HEK293 (cell line): ENCODE measurements around the gene ZNF773.
A peak's percentile ranks its signal among the peaks of the same experiment; 100 is the strongest.

Experiments used
- BCL11B ChIP-seq: fragments of 450-650 bp; formaldehyde crosslinking; IDR thresholded peaks from 2 replicates; pipeline ENCODE4 v1.5.1; 2016; ENCODE audit warnings: low read depth, missing biosample characterization, missing genetic modification characterization
- OVOL3 ChIP-seq: fragments of 450-650 bp; formaldehyde crosslinking; IDR thresholded peaks from 2 replicates; pipeline ENCODE4 v1.5.1; 2016; ENCODE audit warnings: missing biosample characterization, missing genetic modification characterization
- PBX3 ChIP-seq: sonication (generic); formaldehyde crosslinking; IDR thresholded peaks from 2 replicates; pipeline ENCODE4 v1.8.1; 2022; ENCODE audit warnings: mild to moderate bottlenecking, moderate library complexity, missing genetic modification reagents
- TCF7L2 ChIP-seq: IDR thresholded peaks from 2 replicates; pipeline ENCODE4 v1.6.1; 2011; ENCODE audit warnings: low read depth, mild to moderate bottlenecking, inconsistent platforms, low read length, moderate library complexity, borderline replicate concordance
- ZBTB8A ChIP-seq: fragments of 450-650 bp; formaldehyde crosslinking; IDR thresholded peaks from 2 replicates; pipeline ENCODE4 v1.5.1; 2016; ENCODE audit warnings: missing biosample characterization, missing genetic modification characterization
- ZIC2 ChIP-seq: fragments of 450-650 bp; formaldehyde crosslinking; IDR thresholded peaks from 2 replicates; pipeline ENCODE4 v1.5.1; 2016; ENCODE audit warnings: missing biosample characterization, missing genetic modification characterization
- ZNF10 ChIP-seq: fragments of 450-650 bp; formaldehyde crosslinking; IDR thresholded peaks from 2 replicates; pipeline ENCODE4 v1.5.1; 2017; ENCODE audit warnings: missing biosample characterization, missing genetic modification characterization
- ZNF114 ChIP-seq: fragments of 450-650 bp; formaldehyde crosslinking; IDR thresholded peaks from 2 replicates; pipeline ENCODE4 v1.5.0; 2017; ENCODE audit warnings: missing biosample characterization, missing genetic modification characterization
- ZNF132 ChIP-seq: fragments of 450-650 bp; formaldehyde crosslinking; IDR thresholded peaks from 2 replicates; pipeline ENCODE4 v1.5.1; 2017; ENCODE audit warnings: missing biosample characterization, missing genetic modification characterization, borderline replicate concordance
- ZNF18 ChIP-seq: fragments of 450-650 bp; formaldehyde crosslinking; IDR thresholded peaks from 2 replicates; pipeline ENCODE4 v1.5.1; 2016; ENCODE audit warnings: missing biosample characterization, missing genetic modification characterization
- ZNF184 ChIP-seq: fragments of 450-650 bp; IDR thresholded peaks from 2 replicates; pipeline ENCODE4 v1.5.1; 2018; ENCODE audit warnings: missing biosample characterization, mild to moderate bottlenecking, missing genetic modification characterization
- ZNF19 ChIP-seq: fragments of 450-650 bp; formaldehyde crosslinking; IDR thresholded peaks from 2 replicates; pipeline ENCODE4; 2016; ENCODE audit warnings: missing biosample characterization, missing genetic modification characterization, low read depth
- ZNF221 ChIP-seq: fragments of 450-650 bp; formaldehyde crosslinking; IDR thresholded peaks from 2 replicates; pipeline ENCODE4 v1.5.1; 2017; ENCODE audit warnings: missing biosample characterization, missing genetic modification characterization, borderline replicate concordance
- ZNF274 ChIP-seq, 2 experiments: fragments of 200-500 bp in 1 of 2; fragments of 450-650 bp in 1 of 2; sonication (Bioruptor generic) in 1 of 2; formaldehyde crosslinking in 1 of 2; IDR thresholded peaks; 2 replicates each; pipeline versions ENCODE4 v1.5.1 to v1.6.1; 2014 to 2016; ENCODE audit warnings: borderline replicate concordance in 1 of 2, inconsistent platforms in 1 of 2, low read length in 1 of 2, missing biosample characterization in 1 of 2, missing genetic modification characterization in 1 of 2
- ZNF341 ChIP-seq: fragments of 450-650 bp; formaldehyde crosslinking; IDR thresholded peaks from 2 replicates; pipeline ENCODE4; 2016; ENCODE audit warnings: low read depth, missing biosample characterization, missing genetic modification characterization
- ZNF433 ChIP-seq: fragments of 450-650 bp; formaldehyde crosslinking; IDR thresholded peaks from 2 replicates; pipeline ENCODE4 v1.5.1; 2016; ENCODE audit warnings: missing biosample characterization, missing genetic modification characterization, low read depth
- ZNF449 ChIP-seq: fragments of 450-650 bp; formaldehyde crosslinking; IDR thresholded peaks from 2 replicates; pipeline ENCODE4 v1.5.1; 2017; ENCODE audit warnings: missing biosample characterization, mild to moderate bottlenecking, missing genetic modification characterization, moderate library complexity
- ZNF488 ChIP-seq: fragments of 450-650 bp; formaldehyde crosslinking; IDR thresholded peaks from 2 replicates; pipeline ENCODE4 v1.5.1; 2016; ENCODE audit warnings: missing biosample characterization, missing genetic modification characterization
- ZNF501 ChIP-seq: fragments of 450-650 bp; formaldehyde crosslinking; IDR thresholded peaks from 2 replicates; pipeline ENCODE4 v1.5.1; 2016; ENCODE audit warnings: missing biosample characterization, missing genetic modification characterization
- ZNF544 ChIP-seq: fragments of 450-650 bp; formaldehyde crosslinking; IDR thresholded peaks from 2 replicates; pipeline ENCODE4 v1.5.0; 2017; ENCODE audit warnings: missing biosample characterization, missing genetic modification characterization
- ZNF596 ChIP-seq: fragments of 450-650 bp; IDR thresholded peaks from 2 replicates; pipeline ENCODE4 v1.5.0; 2018; ENCODE audit warnings: missing biosample characterization, mild to moderate bottlenecking, missing genetic modification characterization, moderate library complexity
- ZNF76 ChIP-seq: fragments of 450-650 bp; formaldehyde crosslinking; IDR thresholded peaks from 2 replicates; pipeline ENCODE4; 2016; ENCODE audit warnings: low read depth, missing biosample characterization, missing genetic modification characterization, borderline replicate concordance
- ZSCAN16 ChIP-seq: fragments of 450-650 bp; formaldehyde crosslinking; IDR thresholded peaks from 2 replicates; pipeline ENCODE4 v1.5.1; 2016; ENCODE audit warnings: missing biosample characterization, missing genetic modification characterization
- TF ChIP-seq, protein P1 (sequence below): fragments of 450-650 bp; formaldehyde crosslinking; conservative IDR thresholded peaks from 2 replicates; pipeline ENCODE4 v1.5.1; 2016; ENCODE audit warnings: low read depth, missing biosample characterization, missing genetic modification characterization
- TF ChIP-seq, protein P2 (sequence below): fragments of 450-650 bp; formaldehyde crosslinking; IDR thresholded peaks from 2 replicates; pipeline ENCODE4 v1.5.1; 2016; ENCODE audit warnings: missing biosample characterization, missing genetic modification characterization, low read depth
- TF ChIP-seq, protein P3 (sequence below): fragments of 450-650 bp; formaldehyde crosslinking; IDR thresholded peaks from 2 replicates; pipeline ENCODE4 v1.5.1; 2017; ENCODE audit warnings: missing biosample characterization, missing genetic modification characterization

Gene ZNF773

GRCh38 chr19:57527136-57527881, 27.6 kb downstream of the ZNF773 start, which contains the start of gene ZNF549 (continued):
- TF ChIP-seq ZSCAN16 (tag by site-specific recombination) (no peak), ZNF449 (tag by site-specific recombination) (peak; percentile 87), ZNF184 (tag by site-specific recombination) (no peak), ZNF596 (tag by site-specific recombination) (no peak), ZIC2 (tag by site-specific recombination) (no peak), ZNF132 (tag by site-specific recombination) (no peak), ZNF19 (no peak), ZBTB8A (peak; percentile 23; the same call in 1 of the 2 replicates), ZNF341 (tag by site-specific recombination) (no peak), ZNF488 (tag by site-specific recombination) (no peak), PBX3 (peak; percentile 94), OVOL3 (tag by site-specific recombination) (no peak), ZNF544 (tag by site-specific recombination) (no peak), ZNF221 (no peak), ZNF274 (IDR thresholded peaks at IDR 0.05; ENCODE audit: low read length) (no peak), ZNF274 (tag by site-specific recombination; IDR thresholded peaks at IDR 0.05; ENCODE audit: borderline replicate concordance) (0 out of 2 replicates have a peak, but pooled peaks have one; percentile 34), ZNF501 (tag by site-specific recombination) (peak; percentile 59; the same call in 1 of the 2 replicates), ZNF10 (tag by site-specific recombination) (0 out of 2 replicates have a peak, but pooled peaks have one; percentile 41), TCF7L2 (no peak), ZNF18 (tag by site-specific recombination) (no peak), ZNF76 (peak; percentile 81; the same call in 1 of the 2 replicates), ZNF114 (tag by site-specific recombination) (no peak), ZNF433 (no peak), BCL11B (tag by site-specific recombination) (no peak)
- TF ChIP-seq, protein P1, sequence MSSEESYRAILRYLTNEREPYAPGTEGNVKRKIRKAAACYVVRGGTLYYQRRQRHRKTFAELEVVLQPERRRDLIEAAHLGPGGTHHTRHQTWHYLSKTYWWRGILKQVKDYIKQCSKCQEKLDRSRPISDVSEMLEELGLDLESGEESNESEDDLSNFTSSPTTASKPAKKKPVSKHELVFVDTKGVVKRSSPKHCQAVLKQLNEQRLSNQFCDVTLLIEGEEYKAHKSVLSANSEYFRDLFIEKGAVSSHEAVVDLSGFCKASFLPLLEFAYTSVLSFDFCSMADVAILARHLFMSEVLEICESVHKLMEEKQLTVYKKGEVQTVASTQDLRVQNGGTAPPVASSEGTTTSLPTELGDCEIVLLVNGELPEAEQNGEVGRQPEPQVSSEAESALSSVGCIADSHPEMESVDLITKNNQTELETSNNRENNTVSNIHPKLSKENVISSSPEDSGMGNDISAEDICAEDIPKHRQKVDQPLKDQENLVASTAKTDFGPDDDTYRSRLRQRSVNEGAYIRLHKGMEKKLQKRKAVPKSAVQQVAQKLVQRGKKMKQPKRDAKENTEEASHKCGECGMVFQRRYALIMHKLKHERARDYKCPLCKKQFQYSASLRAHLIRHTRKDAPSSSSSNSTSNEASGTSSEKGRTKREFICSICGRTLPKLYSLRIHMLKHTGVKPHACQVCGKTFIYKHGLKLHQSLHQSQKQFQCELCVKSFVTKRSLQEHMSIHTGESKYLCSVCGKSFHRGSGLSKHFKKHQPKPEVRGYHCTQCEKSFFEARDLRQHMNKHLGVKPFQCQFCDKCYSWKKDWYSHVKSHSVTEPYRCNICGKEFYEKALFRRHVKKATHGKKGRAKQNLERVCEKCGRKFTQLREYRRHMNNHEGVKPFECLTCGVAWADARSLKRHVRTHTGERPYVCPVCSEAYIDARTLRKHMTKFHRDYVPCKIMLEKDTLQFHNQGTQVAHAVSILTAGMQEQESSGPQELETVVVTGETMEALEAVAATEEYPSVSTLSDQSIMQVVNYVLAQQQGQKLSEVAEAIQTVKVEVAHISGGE (tag by site-specific recombination) = peak; percentile 99
- TF ChIP-seq, protein P2, sequence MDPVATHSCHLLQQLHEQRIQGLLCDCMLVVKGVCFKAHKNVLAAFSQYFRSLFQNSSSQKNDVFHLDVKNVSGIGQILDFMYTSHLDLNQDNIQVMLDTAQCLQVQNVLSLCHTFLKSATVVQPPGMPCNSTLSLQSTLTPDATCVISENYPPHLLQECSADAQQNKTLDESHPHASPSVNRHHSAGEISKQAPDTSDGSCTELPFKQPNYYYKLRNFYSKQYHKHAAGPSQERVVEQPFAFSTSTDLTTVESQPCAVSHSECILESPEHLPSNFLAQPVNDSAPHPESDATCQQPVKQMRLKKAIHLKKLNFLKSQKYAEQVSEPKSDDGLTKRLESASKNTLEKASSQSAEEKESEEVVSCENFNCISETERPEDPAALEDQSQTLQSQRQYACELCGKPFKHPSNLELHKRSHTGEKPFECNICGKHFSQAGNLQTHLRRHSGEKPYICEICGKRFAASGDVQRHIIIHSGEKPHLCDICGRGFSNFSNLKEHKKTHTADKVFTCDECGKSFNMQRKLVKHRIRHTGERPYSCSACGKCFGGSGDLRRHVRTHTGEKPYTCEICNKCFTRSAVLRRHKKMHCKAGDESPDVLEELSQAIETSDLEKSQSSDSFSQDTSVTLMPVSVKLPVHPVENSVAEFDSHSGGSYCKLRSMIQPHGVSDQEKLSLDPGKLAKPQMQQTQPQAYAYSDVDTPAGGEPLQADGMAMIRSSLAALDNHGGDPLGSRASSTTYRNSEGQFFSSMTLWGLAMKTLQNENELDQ (tag by site-specific recombination) = no peak
- TF ChIP-seq, protein P3, sequence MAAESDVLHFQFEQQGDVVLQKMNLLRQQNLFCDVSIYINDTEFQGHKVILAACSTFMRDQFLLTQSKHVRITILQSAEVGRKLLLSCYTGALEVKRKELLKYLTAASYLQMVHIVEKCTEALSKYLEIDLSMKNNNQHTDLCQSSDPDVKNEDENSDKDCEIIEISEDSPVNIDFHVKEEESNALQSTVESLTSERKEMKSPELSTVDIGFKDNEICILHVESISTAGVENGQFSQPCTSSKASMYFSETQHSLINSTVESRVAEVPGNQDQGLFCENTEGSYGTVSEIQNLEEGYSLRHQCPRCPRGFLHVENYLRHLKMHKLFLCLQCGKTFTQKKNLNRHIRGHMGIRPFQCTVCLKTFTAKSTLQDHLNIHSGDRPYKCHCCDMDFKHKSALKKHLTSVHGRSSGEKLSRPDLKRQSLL = peak; percentile 76
